Astrocyte of the spinal cord (primary cell): ENCODE data around the gene PLA2G4D.

Experiments
- DNase-seq: peaks from one replicate; pipeline ENCODE4 v3.0.0; 2011; ENCODE audit warnings: low read depth, low spot score
- H3K4me3 ChIP-seq: 2 replicates; pipeline ENCODE4 v1.5.1; 2011; ENCODE audit warnings: low read depth, mild to moderate bottlenecking, low read length, moderate library complexity
- in situ Hi-C: cut with HindIII; loops from 2 replicates; pipeline ENCODE4 v1.10.0; 2017; ENCODE audit warnings: low sequenced_read_pairs
- TF ChIP-seq, protein P1 (sequence below): IDR thresholded peaks from 2 replicates; pipeline ENCODE4 v1.5.1; 2012; ENCODE audit warnings: low read depth, mild to moderate bottlenecking, low read length, inconsistent platforms

Gene PLA2G4D

DNA sequence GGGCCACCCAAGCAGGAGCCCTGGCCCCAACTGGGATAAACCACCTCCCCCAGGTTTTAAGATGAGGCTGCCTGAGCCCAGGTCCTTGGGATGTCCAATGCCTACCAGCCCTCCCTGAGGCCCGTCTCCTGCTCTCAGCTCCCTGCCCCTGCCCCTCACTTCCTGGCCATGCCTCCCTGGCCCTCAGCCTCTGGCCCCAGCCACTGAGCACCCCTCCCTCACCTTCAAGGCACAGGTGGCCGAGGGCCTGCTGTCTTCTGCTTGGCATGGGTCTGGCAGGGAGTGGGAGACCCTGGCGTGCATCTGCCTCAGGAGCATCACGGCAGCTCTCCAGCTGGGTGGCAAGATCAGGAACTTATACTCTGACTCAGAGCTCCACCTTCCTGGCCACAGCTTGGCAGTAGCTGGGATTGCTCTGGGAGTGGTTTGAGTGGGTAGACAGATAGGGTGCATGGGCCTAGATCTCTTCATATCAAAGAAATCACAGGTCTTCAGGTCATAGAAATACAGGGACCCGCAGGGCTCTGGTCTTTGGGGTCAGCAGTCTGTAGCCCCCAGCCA lies 73.6 kb downstream of the PLA2G4D start, which contains the start of gene PLA2G4E:
Gene PLA2G4E (minus strand): TSS at position 330 of the 561 bp plus-strand sequence. CDS start 12 bp downstream, at position 318.
- in situ Hi-C loops = no loop called here
- no peak for DNase-seq
- TF ChIP-seq, protein P1, sequence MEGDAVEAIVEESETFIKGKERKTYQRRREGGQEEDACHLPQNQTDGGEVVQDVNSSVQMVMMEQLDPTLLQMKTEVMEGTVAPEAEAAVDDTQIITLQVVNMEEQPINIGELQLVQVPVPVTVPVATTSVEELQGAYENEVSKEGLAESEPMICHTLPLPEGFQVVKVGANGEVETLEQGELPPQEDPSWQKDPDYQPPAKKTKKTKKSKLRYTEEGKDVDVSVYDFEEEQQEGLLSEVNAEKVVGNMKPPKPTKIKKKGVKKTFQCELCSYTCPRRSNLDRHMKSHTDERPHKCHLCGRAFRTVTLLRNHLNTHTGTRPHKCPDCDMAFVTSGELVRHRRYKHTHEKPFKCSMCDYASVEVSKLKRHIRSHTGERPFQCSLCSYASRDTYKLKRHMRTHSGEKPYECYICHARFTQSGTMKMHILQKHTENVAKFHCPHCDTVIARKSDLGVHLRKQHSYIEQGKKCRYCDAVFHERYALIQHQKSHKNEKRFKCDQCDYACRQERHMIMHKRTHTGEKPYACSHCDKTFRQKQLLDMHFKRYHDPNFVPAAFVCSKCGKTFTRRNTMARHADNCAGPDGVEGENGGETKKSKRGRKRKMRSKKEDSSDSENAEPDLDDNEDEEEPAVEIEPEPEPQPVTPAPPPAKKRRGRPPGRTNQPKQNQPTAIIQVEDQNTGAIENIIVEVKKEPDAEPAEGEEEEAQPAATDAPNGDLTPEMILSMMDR = no peak
- no peak within 1 kb of the TSS for H3K4me3 ChIP-seq

- in situ Hi-C loops = no loop called here
- TF ChIP-seq, protein P1 = no peak
- no peak overlapping the region for H3K4me3 ChIP-seq
- no peak for DNase-seq
These were observed 75.8 kb downstream of the PLA2G4D start for GRCh38 chr15:42018306-42019224.
